Fibroblast of villous mesenchyme (primary cell): ENCODE measurements around the gene BEND5. TPM values are rescaled to one million over a fixed set of nuclear protein-coding genes. Genes with fewer than 3 reads are reported as not detected.

ENCODE experiments used
- DNase-seq: peaks from one replicate; pipeline ENCODE4 v3.0.0-alpha.2; 2010; ENCODE audit warnings: low read depth
- H3K4me3 ChIP-seq: 2 replicates; pipeline ENCODE4 v1.5.1; 2011; ENCODE audit warnings: low read depth, mild to moderate bottlenecking, low read length
- total RNA-seq: library from RNA; depleted of rRNA; stranded (reverse); fragments of >200 nt; gene quantifications from 2 replicates; pipeline ENCODE4 v1.2.3, GENCODE V29; 2012
- TF ChIP-seq, protein P1 (sequence below): IDR thresholded peaks from 2 replicates; pipeline ENCODE4 v1.5.1; 2012; ENCODE audit warnings: low read depth, mild to moderate bottlenecking, low read length; ENCODE audit not compliant: insufficient read depth

Gene BEND5
- total RNA-seq, 1 donor, result not detected

- TF ChIP-seq, protein P1, sequence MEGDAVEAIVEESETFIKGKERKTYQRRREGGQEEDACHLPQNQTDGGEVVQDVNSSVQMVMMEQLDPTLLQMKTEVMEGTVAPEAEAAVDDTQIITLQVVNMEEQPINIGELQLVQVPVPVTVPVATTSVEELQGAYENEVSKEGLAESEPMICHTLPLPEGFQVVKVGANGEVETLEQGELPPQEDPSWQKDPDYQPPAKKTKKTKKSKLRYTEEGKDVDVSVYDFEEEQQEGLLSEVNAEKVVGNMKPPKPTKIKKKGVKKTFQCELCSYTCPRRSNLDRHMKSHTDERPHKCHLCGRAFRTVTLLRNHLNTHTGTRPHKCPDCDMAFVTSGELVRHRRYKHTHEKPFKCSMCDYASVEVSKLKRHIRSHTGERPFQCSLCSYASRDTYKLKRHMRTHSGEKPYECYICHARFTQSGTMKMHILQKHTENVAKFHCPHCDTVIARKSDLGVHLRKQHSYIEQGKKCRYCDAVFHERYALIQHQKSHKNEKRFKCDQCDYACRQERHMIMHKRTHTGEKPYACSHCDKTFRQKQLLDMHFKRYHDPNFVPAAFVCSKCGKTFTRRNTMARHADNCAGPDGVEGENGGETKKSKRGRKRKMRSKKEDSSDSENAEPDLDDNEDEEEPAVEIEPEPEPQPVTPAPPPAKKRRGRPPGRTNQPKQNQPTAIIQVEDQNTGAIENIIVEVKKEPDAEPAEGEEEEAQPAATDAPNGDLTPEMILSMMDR, result no peak
- H3K4me3 ChIP-seq, result no peak overlapping the region
- no peak for DNase-seq
Observed at GRCh38 chr1:48679859-48680258, 96.8 kb downstream of the BEND5 start.

GRCh38 chr1:48678710-48679505, 97.8 kb downstream of the BEND5 start:
- no peak overlapping the region for H3K4me3 ChIP-seq
- TF ChIP-seq, protein P1, result no peak
- DNase-seq, result no peak
